Liver (tissue), 3 donors: Measurements from ENCODE around the gene KCNQ1.

Source experiments
- CTCF ChIP-seq: fragments of 150-350 bp; IDR thresholded peaks from 2 replicates; pipeline ENCODE4 v1.5.1; 2017; ENCODE audit warnings: improper control_type of control experiment, low read depth, low read length; ENCODE audit not compliant: missing input control
- MAX ChIP-seq: IDR thresholded peaks from 2 replicates; pipeline ENCODE4 v1.6.1; 2016; ENCODE audit warnings: antibody characterized with exemption
- RAD21 ChIP-seq, 2 donors: IDR thresholded peaks; 2 replicates each; pipeline ENCODE4 v1.6.1; 2016; ENCODE audit warnings: antibody characterized with exemption in 2 of 2, mild to moderate bottlenecking in 2 of 2
- TAF1 ChIP-seq: conservative IDR thresholded peaks from 2 replicates; pipeline ENCODE4 v1.6.1; 2016; ENCODE audit warnings: antibody characterized with exemption, mild to moderate bottlenecking
- YY1 ChIP-seq: IDR thresholded peaks from 2 replicates; pipeline ENCODE4 v1.6.1; 2016; ENCODE audit warnings: antibody characterized with exemption, mild to moderate bottlenecking
- donor health status: healthy.
- donor health status: healthy.

DNA sequence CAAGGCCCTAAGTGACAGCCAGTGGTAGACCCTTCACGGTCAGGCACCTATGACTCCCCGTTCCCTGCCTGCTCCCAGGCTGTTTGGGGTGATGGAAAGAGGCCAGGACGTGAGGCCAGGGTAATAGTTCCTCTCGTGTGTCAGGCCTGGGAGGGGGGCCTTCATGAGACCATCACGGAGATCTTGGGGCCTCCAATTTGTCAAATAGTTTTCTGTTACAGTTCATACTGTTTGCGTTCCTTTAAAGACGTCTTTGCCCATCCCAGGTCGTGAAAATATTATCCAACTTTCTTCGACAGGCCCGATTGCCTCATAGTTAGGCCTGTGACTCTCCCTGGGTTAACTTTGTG is 317.2 kb downstream of the KCNQ1 start:
- TF ChIP-seq CTCF (no peak), RAD21 (IDR thresholded peaks at IDR 0.05) (no peak), MAX (no peak), YY1 (no peak), TAF1 (no peak)
